Measurements from ENCODE around the gene CFD.

DNA sequence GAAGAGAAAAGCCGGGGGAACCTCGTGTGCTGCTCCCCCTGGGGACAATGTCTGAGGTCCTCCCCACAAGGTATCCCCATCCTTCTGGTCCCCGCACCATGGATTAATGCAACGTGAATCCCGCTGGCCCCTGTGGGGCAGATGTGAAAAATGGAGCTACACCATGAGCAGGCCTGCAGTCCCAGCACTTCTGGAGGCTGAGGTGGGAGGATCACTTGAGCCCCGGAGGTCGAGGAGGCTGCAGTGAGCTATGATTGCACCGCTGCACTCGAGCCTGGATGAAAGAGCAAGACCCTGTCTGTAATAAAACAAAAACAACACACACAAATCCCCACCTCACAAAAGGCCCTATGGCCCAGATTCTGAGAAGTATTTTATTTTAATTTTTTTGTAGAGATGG lies 1.2 kb upstream of the CFD start:
- TF ChIP-seq CTCF (conservative IDR thresholded peaks at IDR 0.05 in 1 of 2, IDR thresholded peaks at IDR 0.05 in 1 of 2; ENCODE audit: extremely low read depth in 1 of 2, insufficient read depth in 1 of 2, low read depth in 1 of 2, low read length in 2 of 2) = no peak
- no peak for TF ChIP-seq EZH2 (IDR thresholded peaks at IDR 0.05; ENCODE audit: borderline replicate concordance, low read length)

Data from mammary epithelial cell (primary cell).